Astrocyte (in vitro differentiated cells and primary cell): ENCODE data around the gene POM121. TPM values are rescaled to one million over a fixed set of nuclear protein-coding genes. Genes with fewer than 3 reads are reported as not detected.
"Not testable (repeated sequence)": the region's sequence is repeated elsewhere in the genome, so short reads cannot be mapped to it uniquely, and the experiment has no call there.

Source experiments
- DNase-seq: peaks from one replicate; pipeline ENCODE4 v3.0.0-alpha.2; 2010; ENCODE audit warnings: low read depth
- FAIRE-seq: peaks from 2 replicates; lab custom pipeline; 2011; peaks lifted over from hg19 to GRCh38; lab: Jason Lieb, UNC
- H2AFZ ChIP-seq: 2 replicates; pipeline ENCODE4 v1.6.0; 2012; ENCODE audit warnings: low read depth, low read length, inconsistent platforms
- H3K27ac ChIP-seq: 2 replicates; pipeline ENCODE4 v1.5.1; 2011; ENCODE audit warnings: low read depth, low read length, inconsistent platforms
- H3K27me3 ChIP-seq: 2 replicates; pipeline ENCODE4 v1.6.0; 2011; ENCODE audit warnings: low read length, inconsistent platforms; ENCODE audit not compliant: insufficient read depth
- H3K36me3 ChIP-seq: 2 replicates; pipeline ENCODE4 v1.5.1; 2011; ENCODE audit warnings: low read length, inconsistent platforms; ENCODE audit not compliant: insufficient read depth
- H3K4me1 ChIP-seq: 2 replicates; pipeline ENCODE4 v1.5.1; 2011; ENCODE audit warnings: low read length, inconsistent platforms; ENCODE audit not compliant: insufficient read depth
- H3K4me2 ChIP-seq: 2 replicates; pipeline ENCODE4 v1.6.0; 2012; ENCODE audit warnings: low read length, inconsistent platforms
- H3K4me3 ChIP-seq: 2 replicates; pipeline ENCODE4 v1.5.1; 2011; ENCODE audit warnings: low read depth, mild to moderate bottlenecking, low read length, inconsistent platforms; ENCODE audit not compliant: insufficient read depth
- H3K79me2 ChIP-seq: 2 replicates; pipeline ENCODE4 v1.6.0; 2012; ENCODE audit warnings: mild to moderate bottlenecking, low read length, inconsistent platforms; ENCODE audit not compliant: insufficient read depth
- H3K9ac ChIP-seq: 2 replicates; pipeline ENCODE4 v1.6.0; 2012; ENCODE audit warnings: mild to moderate bottlenecking, low read length, inconsistent platforms
- H3K9me3 ChIP-seq: 2 replicates; pipeline ENCODE4 v1.5.1; 2012; ENCODE audit warnings: low read depth, mild to moderate bottlenecking, low read length, inconsistent platforms; ENCODE audit not compliant: insufficient read depth
- H4K20me1 ChIP-seq: 2 replicates; pipeline ENCODE4 v1.6.0; 2012; ENCODE audit warnings: low read length, inconsistent platforms; ENCODE audit not compliant: insufficient read depth
- H3K27ac Mint-ChIP-seq: one replicate; pipeline ENCODE4 v1.8.0; 2021; ENCODE audit warnings: mild to moderate bottlenecking, mixed read lengths; ENCODE audit not compliant: unreplicated experiment
- H3K27me3 Mint-ChIP-seq: one replicate; pipeline ENCODE4 v1.8.0; 2021; ENCODE audit warnings: low read depth, mixed read lengths; ENCODE audit not compliant: unreplicated experiment
- H3K36me3 Mint-ChIP-seq: one replicate; pipeline ENCODE4 v1.8.0; 2021; ENCODE audit warnings: low read depth, mixed read lengths; ENCODE audit not compliant: unreplicated experiment
- H3K4me1 Mint-ChIP-seq: one replicate; pipeline ENCODE4 v1.8.0; 2021; ENCODE audit warnings: low read depth, mixed read lengths; ENCODE audit not compliant: unreplicated experiment
- H3K4me3 Mint-ChIP-seq: one replicate; pipeline ENCODE4 v1.8.0; 2021; ENCODE audit warnings: mild to moderate bottlenecking, moderate library complexity, mixed read lengths; ENCODE audit not compliant: unreplicated experiment
- H3K9me3 Mint-ChIP-seq: one replicate; pipeline ENCODE4 v1.8.0; 2021; ENCODE audit warnings: mild to moderate bottlenecking, mixed read lengths; ENCODE audit not compliant: unreplicated experiment
- total RNA-seq: library from RNA; stranded (reverse); gene quantifications from 2 replicates; pipeline ENCODE4 v1.2.1, GENCODE V29; 2021

Gene POM121
- total RNA-seq, 1 donor from 2014 or later: 49.1 TPM

DNA sequence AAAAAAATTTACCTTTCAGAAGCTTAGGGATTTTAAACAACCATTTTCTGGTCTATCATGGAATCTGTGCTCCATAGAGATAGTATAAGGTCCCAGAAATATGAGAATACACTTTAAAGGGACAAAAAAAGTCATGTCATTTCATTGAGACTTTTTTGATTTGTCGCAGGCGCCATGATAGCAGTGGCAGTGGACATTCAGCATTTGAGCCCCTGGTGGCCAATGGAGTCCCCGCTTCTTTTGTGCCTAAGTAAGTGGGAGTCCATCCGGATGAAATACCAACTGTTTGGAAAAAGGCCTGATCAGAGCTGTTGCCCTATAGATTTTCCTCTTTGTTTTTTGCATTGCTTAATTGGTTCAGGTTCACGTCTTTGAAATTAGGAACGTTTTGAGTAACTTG, 3.3 kb downstream of the POM121 start:
- not testable (repeated sequence) for H3K27ac Mint-ChIP-seq, H3K27ac ChIP-seq, DNase-seq, H3K27me3 Mint-ChIP-seq, H3K4me3 Mint-ChIP-seq, H3K4me1 Mint-ChIP-seq, H3K27me3 ChIP-seq, H3K9ac ChIP-seq, H3K9me3 ChIP-seq, H3K9me3 Mint-ChIP-seq, H2AFZ ChIP-seq, H3K4me3 ChIP-seq, H3K4me2 ChIP-seq, FAIRE-seq
- peaks cover 13% of the 10 kb centered on the region for H3K36me3 Mint-ChIP-seq
- peaks cover 13% of the 10 kb centered on the region for H3K4me1 ChIP-seq
- H3K36me3 ChIP-seq: peaks cover 35% of the 10 kb centered on the region
- H4K20me1 ChIP-seq: peaks cover 27% of the 10 kb centered on the region
- peaks cover 41% of the 10 kb centered on the region for H3K79me2 ChIP-seq

DNA sequence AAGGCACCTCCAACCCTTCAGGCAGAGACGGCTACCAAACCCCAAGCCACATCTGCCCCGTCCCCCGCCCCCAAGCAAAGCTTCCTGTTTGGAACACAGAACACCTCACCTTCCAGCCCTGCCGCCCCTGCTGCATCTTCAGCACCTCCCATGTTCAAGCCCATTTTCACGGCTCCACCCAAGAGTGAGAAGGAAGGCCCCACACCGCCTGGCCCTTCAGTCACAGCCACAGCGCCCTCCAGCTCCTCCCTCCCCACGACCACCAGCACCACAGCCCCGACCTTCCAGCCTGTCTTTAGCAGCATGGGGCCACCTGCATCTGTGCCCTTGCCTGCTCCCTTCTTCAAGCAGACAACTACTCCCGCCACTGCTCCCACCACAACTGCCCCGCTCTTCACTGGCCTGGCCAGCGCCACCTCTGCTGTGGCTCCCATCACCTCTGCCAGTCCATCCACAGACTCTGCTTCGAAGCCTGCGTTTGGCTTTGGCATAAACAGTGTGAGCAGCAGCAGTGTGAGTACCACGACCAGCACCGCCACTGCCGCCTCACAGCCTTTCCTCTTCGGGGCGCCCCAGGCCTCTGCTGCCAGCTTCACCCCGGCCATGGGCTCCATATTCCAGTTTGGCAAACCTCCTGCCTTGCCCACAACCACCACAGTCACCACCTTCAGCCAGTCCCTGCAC, 17.3 kb downstream of the POM121 start:
- not testable (repeated sequence) for H3K4me3 Mint-ChIP-seq, H3K4me2 ChIP-seq, H3K4me3 ChIP-seq, H3K27me3 Mint-ChIP-seq, DNase-seq, H3K27ac ChIP-seq, FAIRE-seq, H3K4me1 ChIP-seq, H3K9me3 Mint-ChIP-seq, H3K27me3 ChIP-seq, H3K9me3 ChIP-seq, H2AFZ ChIP-seq, H3K36me3 ChIP-seq, H3K9ac ChIP-seq, H3K79me2 ChIP-seq, H3K36me3 Mint-ChIP-seq, H3K27ac Mint-ChIP-seq
- H4K20me1 ChIP-seq: peaks cover 13% of the 10 kb centered on the region
- peaks cover 13% of the 10 kb centered on the region for H3K4me1 Mint-ChIP-seq

DNA sequence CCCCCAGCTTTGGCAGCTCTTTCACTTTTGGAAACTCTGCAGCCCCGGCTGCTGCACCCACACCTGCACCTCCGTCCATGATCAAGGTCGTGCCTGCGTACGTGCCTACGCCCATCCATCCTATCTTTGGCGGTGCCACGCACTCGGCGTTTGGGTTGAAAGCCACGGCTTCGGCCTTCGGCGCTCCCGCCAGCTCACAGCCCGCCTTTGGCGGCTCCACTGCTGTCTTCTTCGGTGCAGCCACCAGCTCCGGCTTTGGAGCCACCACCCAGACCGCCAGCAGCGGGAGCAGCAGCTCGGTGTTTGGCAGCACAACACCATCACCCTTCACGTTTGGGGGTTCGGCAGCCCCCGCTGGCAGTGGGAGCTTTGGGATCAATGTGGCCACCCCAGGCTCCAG, 18.1 kb downstream of the POM121 start:
- H3K4me3 ChIP-seq, H3K9me3 Mint-ChIP-seq, H3K4me3 Mint-ChIP-seq, H2AFZ ChIP-seq, H3K36me3 Mint-ChIP-seq, H3K9me3 ChIP-seq, H3K27ac ChIP-seq, H3K4me2 ChIP-seq, H3K9ac ChIP-seq, H3K27me3 Mint-ChIP-seq, H3K4me1 ChIP-seq, H3K27me3 ChIP-seq, H3K27ac Mint-ChIP-seq, FAIRE-seq, H3K36me3 ChIP-seq, H3K79me2 ChIP-seq, DNase-seq: not testable (repeated sequence)
- H3K4me1 Mint-ChIP-seq: peaks cover 11% of the 10 kb centered on the region
- H4K20me1 ChIP-seq: peaks cover 13% of the 10 kb centered on the region

DNA sequence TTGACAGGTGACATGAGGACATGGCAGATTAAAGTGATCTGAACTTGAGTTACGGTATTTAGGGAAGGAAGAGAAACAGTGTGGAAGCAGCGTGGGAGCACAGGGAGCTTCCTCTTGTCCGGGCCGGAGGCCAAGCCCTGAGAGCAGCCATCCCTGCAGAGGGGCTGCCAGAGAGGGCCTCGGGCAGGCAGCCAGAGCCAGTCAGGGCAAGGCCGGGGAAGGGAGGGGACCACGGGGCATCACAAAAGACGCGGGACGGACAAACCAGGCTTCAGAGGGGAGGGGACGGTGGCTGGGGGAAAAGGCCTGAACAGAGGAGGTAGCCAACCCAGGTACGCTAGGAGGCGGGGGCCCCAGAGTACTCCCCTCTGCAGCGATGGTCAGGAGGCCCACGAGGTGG, 20.0 kb downstream of the POM121 start:
- H3K9me3 ChIP-seq, H3K27me3 ChIP-seq, H3K36me3 ChIP-seq, H3K27ac ChIP-seq, H3K9me3 Mint-ChIP-seq, H3K4me2 ChIP-seq, H3K4me3 ChIP-seq, H3K9ac ChIP-seq, H3K27ac Mint-ChIP-seq, H4K20me1 ChIP-seq, FAIRE-seq, H2AFZ ChIP-seq, H3K27me3 Mint-ChIP-seq, DNase-seq, H3K79me2 ChIP-seq, H3K4me1 Mint-ChIP-seq, H3K4me3 Mint-ChIP-seq, H3K36me3 Mint-ChIP-seq, H3K4me1 ChIP-seq: not testable (repeated sequence)

DNA sequence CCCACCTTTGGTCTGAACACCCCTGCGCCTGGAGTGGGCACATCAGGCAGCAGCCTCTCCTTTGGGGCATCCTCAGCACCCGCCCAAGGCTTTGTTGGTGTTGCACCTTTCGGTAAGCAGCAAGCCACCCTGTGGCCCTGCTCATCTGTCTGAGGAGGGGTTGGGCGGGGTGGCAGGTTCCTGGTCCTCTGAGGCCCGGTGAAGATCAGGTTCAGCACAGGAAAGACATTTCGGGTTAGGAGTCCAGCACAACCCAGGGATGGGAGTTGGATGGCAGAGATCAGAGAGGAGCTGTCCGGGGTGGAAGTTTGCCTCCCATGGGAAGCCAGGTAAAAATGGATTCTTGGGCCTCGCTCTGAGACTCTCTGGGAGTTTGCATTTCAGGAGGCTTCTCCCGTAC, 20.7 kb downstream of the POM121 start:
- not testable (repeated sequence) for H4K20me1 ChIP-seq, H3K4me1 Mint-ChIP-seq, H3K4me3 Mint-ChIP-seq, DNase-seq, H3K79me2 ChIP-seq, H3K27me3 ChIP-seq, H3K36me3 Mint-ChIP-seq, H3K27ac ChIP-seq, H3K4me2 ChIP-seq, H3K9ac ChIP-seq, H3K27me3 Mint-ChIP-seq, H3K9me3 ChIP-seq, FAIRE-seq, H3K4me1 ChIP-seq, H3K27ac Mint-ChIP-seq, H3K9me3 Mint-ChIP-seq, H3K36me3 ChIP-seq, H3K4me3 ChIP-seq, H2AFZ ChIP-seq

DNA sequence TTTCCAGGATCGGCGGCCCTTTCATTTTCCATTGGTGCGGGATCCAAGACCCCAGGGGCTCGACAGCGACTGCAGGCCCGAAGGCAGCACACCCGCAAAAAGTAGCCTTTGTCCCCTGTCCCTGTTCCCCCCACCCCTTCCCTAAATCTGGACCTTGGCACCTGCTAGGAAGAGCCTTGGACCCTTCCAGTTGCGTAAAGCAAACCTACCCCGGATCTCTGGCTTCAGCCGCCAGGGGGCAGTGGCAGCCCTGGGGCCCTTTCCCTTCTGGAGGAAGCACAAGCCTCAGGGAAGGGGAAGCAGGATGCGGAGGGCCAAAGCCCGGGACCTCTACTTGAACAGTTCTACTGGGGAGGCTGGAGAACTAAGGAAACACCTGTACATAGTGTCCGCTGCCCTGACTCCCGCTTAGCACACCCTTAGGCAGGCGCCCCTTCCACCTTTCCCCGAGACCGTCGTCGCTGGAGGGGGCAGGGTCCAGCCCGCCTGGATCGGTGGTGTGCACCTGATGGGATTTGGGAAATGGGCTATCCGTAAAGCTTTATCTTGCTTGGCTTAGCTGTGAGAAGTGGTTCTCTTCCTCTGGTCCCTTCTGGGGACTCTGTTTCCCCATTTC, 21.3 kb downstream of the POM121 start:
- H3K9me3 ChIP-seq, H3K4me2 ChIP-seq, H3K9ac ChIP-seq, H3K27ac Mint-ChIP-seq, H3K79me2 ChIP-seq, H3K4me3 Mint-ChIP-seq, H3K9me3 Mint-ChIP-seq, H4K20me1 ChIP-seq, H3K4me1 Mint-ChIP-seq, FAIRE-seq, H3K4me3 ChIP-seq, H3K27me3 Mint-ChIP-seq, H2AFZ ChIP-seq, DNase-seq, H3K36me3 ChIP-seq, H3K36me3 Mint-ChIP-seq, H3K27me3 ChIP-seq, H3K4me1 ChIP-seq, H3K27ac ChIP-seq: not testable (repeated sequence)
